ENCODE results near the gene NIPAL3. TPM values are rescaled to one million over a fixed set of nuclear protein-coding genes. Genes with fewer than 3 reads are reported as not detected.
A peak's percentile ranks its signal among the peaks of the same experiment; 100 is the strongest.

The NIPAL3 gene
- total RNA-seq, 6 donors from 2014 or later, result 28.2 to 71.0 (median 46.6) TPM

- no peak for DNase-seq
- WGBS, 2 donors, result 87 to 95% methylated on average over 4 of the region's 4 CpGs
- no peaks in the 10 kb centered on the region for H3K27me3 ChIP-seq
- no peak for ATAC-seq (ENCODE audit: low FRiP score in 2 of 2)
- H3K36me3 ChIP-seq, result no peaks in the 10 kb centered on the region
- TF ChIP-seq EP300 (IDR thresholded peaks at IDR 0.05) (no peak), CTCF (IDR thresholded peaks at IDR 0.05) (no peak), POLR2A (IDR thresholded peaks at IDR 0.05) (no peak)
- H3K9me3 ChIP-seq, result no peaks in the 10 kb centered on the region
- H3K4me1 ChIP-seq, result peaks cover 0 to 26% (median 10%) of the 10 kb centered on the region in 4 donors
- H3K27ac ChIP-seq, result no peak overlapping the region
- H3K4me3 ChIP-seq, result no peak overlapping the region
These were observed 90.2 kb downstream of the NIPAL3 start for GRCh38 chr1:24505816-24506215.

GRCh38 chr1:24506691-24507381, 91.2 kb downstream of the NIPAL3 start:
- 75 to 80% methylated on average over 5 of the region's 5 CpGs for WGBS, 2 donors
- H3K27ac ChIP-seq, result peak overlapping the region in 1 of 4 donors; percentile 25
- no peak overlapping the region for H3K4me3 ChIP-seq
- H3K27me3 ChIP-seq, result no peaks in the 10 kb centered on the region
- TF ChIP-seq CTCF (IDR thresholded peaks at IDR 0.05), result no peak
- TF ChIP-seq POLR2A (IDR thresholded peaks at IDR 0.05), result no peak
- TF ChIP-seq EP300 (IDR thresholded peaks at IDR 0.05), result no peak
- no peak for TF ChIP-seq POLR2AphosphoS5 (IDR thresholded peaks at IDR 0.05)
- H3K36me3 ChIP-seq, result no peaks in the 10 kb centered on the region
- no peaks in the 10 kb centered on the region for H3K9me3 ChIP-seq
- peaks cover 0 to 17% (median 5%) of the 10 kb centered on the region in 4 donors for H3K4me1 ChIP-seq
- no peak for ATAC-seq (ENCODE audit: low FRiP score in 2 of 2)
- no peak for DNase-seq

GRCh38 chr1:24507405-24507804, 91.8 kb downstream of the NIPAL3 start:
- Histone ChIP-seq H3K27me3 (no peaks in the 10 kb centered on the region), H3K4me3 (no peak overlapping the region), H3K4me1 (peaks cover 0 to 17% (median 3%) of the 10 kb centered on the region in 4 donors), H3K27ac (peak overlapping the region in 1 of 4 donors; percentile 25), H3K36me3 (no peaks in the 10 kb centered on the region), H3K9me3 (no peaks in the 10 kb centered on the region)
- WGBS, 2 donors, result 90 to 94% methylated on average over 5 of the region's 5 CpGs
- DNase-seq (no peak), ATAC-seq (ENCODE audit: low FRiP score in 2 of 2) (no peak)
- no peak for TF ChIP-seq EP300 (IDR thresholded peaks at IDR 0.05)
- TF ChIP-seq CTCF (IDR thresholded peaks at IDR 0.05), result no peak
- TF ChIP-seq POLR2AphosphoS5 (IDR thresholded peaks at IDR 0.05), result no peak
- TF ChIP-seq POLR2A (IDR thresholded peaks at IDR 0.05), result no peak

- TF ChIP-seq POLR2AphosphoS5 (IDR thresholded peaks at IDR 0.05), result no peak
- TF ChIP-seq POLR2A (IDR thresholded peaks at IDR 0.05), result no peak
- TF ChIP-seq EP300 (IDR thresholded peaks at IDR 0.05), result no peak
- TF ChIP-seq CTCF (IDR thresholded peaks at IDR 0.05), result no peak
- no peak for DNase-seq
- Histone ChIP-seq H3K4me1 (peaks cover 0 to 5% (median 0%) of the 10 kb centered on the region in 4 donors), H3K9me3 (no peaks in the 10 kb centered on the region), H3K4me3 (no peak overlapping the region), H3K27me3 (no peaks in the 10 kb centered on the region), H3K27ac (no peak overlapping the region), H3K36me3 (no peaks in the 10 kb centered on the region)
- 92% methylated on average over 5 of the region's 5 CpGs for WGBS, 2 donors
- no peak for ATAC-seq (ENCODE audit: low FRiP score in 2 of 2)
These were observed 93.3 kb downstream of the NIPAL3 start for GRCh38 chr1:24508911-24509310.

GRCh38 chr1:24513706-24514105, 98.1 kb downstream of the NIPAL3 start:
- ATAC-seq (ENCODE audit: low FRiP score in 2 of 2), result no peak
- Histone ChIP-seq H3K27ac (no peak overlapping the region), H3K36me3 (no peaks in the 10 kb centered on the region), H3K4me1 (no peaks in the 10 kb centered on the region), H3K9me3 (no peaks in the 10 kb centered on the region), H3K27me3 (no peaks in the 10 kb centered on the region), H3K4me3 (no peak overlapping the region)
- DNase-seq, result no peak
- no peak for TF ChIP-seq POLR2A (IDR thresholded peaks at IDR 0.05)
- TF ChIP-seq POLR2AphosphoS5 (IDR thresholded peaks at IDR 0.05), result no peak
- TF ChIP-seq CTCF (IDR thresholded peaks at IDR 0.05), result no peak
- TF ChIP-seq EP300 (IDR thresholded peaks at IDR 0.05), result no peak
- 65 to 67% methylated on average over 2 of the region's 2 CpGs for WGBS, 2 donors
